Astrocyte of the spinal cord (primary cell): ENCODE data around the gene TAF3.

Experiments used
- DNase-seq: peaks from one replicate; pipeline ENCODE4 v3.0.0; 2011; ENCODE audit warnings: low read depth, low spot score
- H3K4me3 ChIP-seq: 2 replicates; pipeline ENCODE4 v1.5.1; 2011; ENCODE audit warnings: low read depth, mild to moderate bottlenecking, low read length, moderate library complexity
- in situ Hi-C: cut with HindIII; loops from 2 replicates; pipeline ENCODE4 v1.10.0; 2017; ENCODE audit warnings: low sequenced_read_pairs
- TF ChIP-seq, protein P1 (sequence below): IDR thresholded peaks from 2 replicates; pipeline ENCODE4 v1.5.1; 2012; ENCODE audit warnings: low read depth, mild to moderate bottlenecking, low read length, inconsistent platforms

The TAF3 gene

DNA sequence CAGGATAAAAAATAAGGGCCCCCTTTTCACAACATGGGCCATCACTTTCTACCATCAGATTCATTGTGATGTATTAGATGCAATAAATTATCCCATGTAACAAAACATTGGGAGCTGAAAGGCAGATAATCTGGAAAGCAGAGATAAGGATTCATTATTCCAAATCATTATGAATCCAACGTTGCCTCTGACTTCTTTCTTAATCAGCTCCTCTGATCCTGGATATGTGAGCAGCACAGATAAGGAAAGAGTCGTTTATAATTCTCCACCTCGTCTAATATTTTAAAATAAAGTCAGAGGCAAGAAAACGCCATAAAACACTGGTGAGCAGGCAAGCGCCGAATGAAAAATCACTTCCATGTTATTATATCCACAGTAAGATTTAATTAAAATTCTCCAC is 222.3 kb downstream of the TAF3 start:
- no peak overlapping the region for H3K4me3 ChIP-seq
- TF ChIP-seq, protein P1, sequence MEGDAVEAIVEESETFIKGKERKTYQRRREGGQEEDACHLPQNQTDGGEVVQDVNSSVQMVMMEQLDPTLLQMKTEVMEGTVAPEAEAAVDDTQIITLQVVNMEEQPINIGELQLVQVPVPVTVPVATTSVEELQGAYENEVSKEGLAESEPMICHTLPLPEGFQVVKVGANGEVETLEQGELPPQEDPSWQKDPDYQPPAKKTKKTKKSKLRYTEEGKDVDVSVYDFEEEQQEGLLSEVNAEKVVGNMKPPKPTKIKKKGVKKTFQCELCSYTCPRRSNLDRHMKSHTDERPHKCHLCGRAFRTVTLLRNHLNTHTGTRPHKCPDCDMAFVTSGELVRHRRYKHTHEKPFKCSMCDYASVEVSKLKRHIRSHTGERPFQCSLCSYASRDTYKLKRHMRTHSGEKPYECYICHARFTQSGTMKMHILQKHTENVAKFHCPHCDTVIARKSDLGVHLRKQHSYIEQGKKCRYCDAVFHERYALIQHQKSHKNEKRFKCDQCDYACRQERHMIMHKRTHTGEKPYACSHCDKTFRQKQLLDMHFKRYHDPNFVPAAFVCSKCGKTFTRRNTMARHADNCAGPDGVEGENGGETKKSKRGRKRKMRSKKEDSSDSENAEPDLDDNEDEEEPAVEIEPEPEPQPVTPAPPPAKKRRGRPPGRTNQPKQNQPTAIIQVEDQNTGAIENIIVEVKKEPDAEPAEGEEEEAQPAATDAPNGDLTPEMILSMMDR: no peak
- in situ Hi-C loops: no loop called here
- DNase-seq: no peak

DNA sequence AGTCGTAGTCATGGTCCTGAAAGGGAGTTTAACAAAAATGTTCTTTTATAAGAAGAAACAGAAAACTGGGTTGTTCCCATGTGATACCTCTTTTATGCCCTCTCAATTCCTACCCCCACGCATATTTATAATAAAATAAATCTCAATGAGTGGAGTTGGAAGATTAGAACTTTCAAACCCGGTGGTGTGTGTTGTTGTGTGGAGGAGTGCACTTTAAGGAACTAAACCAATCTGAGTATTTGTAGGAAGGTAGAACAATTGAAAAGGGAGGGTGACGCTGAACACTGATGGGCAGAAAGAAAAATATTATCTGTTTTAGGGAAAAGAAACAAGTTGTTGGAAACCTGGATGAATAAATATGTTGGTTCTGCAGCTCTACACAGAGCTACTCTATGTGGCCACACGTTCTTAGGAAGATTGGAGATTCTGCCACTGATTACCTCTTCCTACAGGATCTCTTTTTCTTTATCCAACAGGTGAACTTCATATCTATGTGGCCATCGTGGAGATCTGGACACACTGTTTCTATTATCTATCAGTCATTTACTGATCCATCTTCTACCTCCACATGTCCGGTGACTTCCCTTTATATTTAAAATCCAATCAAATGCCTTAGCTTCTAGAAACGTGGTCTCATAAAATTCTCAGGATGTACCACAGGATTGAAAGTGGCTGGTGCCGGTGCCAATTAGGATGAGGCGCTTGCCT is 223.1 kb downstream of the TAF3 start:
- in situ Hi-C loops: no loop called here
- no peak overlapping the region for H3K4me3 ChIP-seq
- TF ChIP-seq, protein P1: no peak
- no peak for DNase-seq

- TF ChIP-seq, protein P1: no peak
- no peak overlapping the region for H3K4me3 ChIP-seq
- in situ Hi-C loops: no loop called here
- DNase-seq: no peak
Observed at GRCh38 chr10:8041992-8042720, 223.9 kb downstream of the TAF3 start.

GRCh38 chr10:8042721-8043568 is 224.6 kb downstream of the TAF3 start:
- no peak overlapping the region for H3K4me3 ChIP-seq
- TF ChIP-seq, protein P1: no peak
- in situ Hi-C loops: no loop called here
- no peak for DNase-seq

DNA sequence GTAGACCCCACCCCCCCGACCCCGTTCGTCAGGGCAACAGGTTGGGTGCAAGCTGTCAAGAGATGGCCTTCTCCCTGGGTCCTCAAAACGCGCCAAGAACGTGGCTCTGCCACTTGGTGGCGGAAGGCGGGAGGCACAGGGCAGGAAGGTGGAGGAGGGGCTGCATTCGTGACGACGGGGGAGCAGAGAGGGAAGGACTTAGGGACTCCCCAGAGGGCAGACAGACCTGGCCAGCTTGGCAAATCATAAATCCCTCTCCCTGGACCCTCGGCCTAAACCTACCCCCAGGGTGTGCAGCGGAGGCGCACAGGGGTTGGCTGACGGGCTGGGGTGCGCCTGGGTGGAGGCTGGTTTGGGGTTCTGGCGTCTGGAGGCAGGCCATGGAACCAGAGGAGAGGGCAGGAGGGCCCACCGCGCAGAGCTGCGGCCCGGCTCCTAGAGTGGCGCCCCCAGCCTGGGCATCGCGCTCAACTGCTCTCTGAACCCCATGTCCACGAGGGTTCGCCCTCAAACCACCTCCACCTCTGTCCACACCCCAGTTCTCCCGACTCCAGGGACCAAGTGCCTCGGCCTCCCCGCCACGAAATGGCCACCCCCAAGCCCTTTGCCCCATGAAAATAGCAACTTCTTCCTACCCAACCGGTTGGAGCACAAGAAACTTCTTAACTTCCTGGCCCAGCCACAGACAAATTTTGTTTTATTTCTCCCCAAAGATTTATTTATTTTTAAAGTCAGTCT is 225.4 kb downstream of the TAF3 start:
- TF ChIP-seq, protein P1: no peak
- no peak overlapping the region for H3K4me3 ChIP-seq
- in situ Hi-C loops: no loop called here
- DNase-seq: no peak
